Breast epithelium (tissue), 3 donors: ENCODE results near the gene DDX31.

Source experiments
- CTCF ChIP-seq, 3 donors: fragments of 450-650 bp; IDR thresholded peaks; one replicate each; pipeline ENCODE4 v1.5.1; 2016 to 2017; ENCODE audit warnings: antibody characterized with exemption in 3 of 3, mild to moderate bottlenecking in 3 of 3, moderate library complexity in 3 of 3
- POLR2A ChIP-seq: fragments of 450-650 bp; IDR thresholded peaks from one replicate; pipeline ENCODE4 v1.6.1; 2016; ENCODE audit warnings: antibody characterized with exemption, mild to moderate bottlenecking, moderate library complexity
- POLR2AphosphoS5 ChIP-seq, 3 donors: sonication (generic); formaldehyde crosslinking; IDR thresholded peaks; one replicate each; pipeline ENCODE4 v1.6.1; 2017; ENCODE audit warnings: antibody characterized with exemption in 3 of 3

- no peak for TF ChIP-seq CTCF (IDR thresholded peaks at IDR 0.05)
- no peak for TF ChIP-seq POLR2A
- no peak for TF ChIP-seq POLR2AphosphoS5 (IDR thresholded peaks at IDR 0.05)
Measured at GRCh38 chr9:132594412-132594811, 75.4 kb downstream of the DDX31 start.
